GM18873 (cell line): ENCODE measurements around the gene PRR15L.
"Not testable (repeated sequence)": the region's sequence is repeated elsewhere in the genome, so short reads cannot be mapped to it uniquely, and the experiment has no call there.

Source experiments
- ATAC-seq: cut with Tn5 transposase; IDR thresholded peaks from one replicate; pipeline ENCODE4 v1.9.1; 2021; ENCODE audit warnings: mild to moderate bottlenecking, moderate library complexity, moderate number of reproducible peaks; ENCODE audit not compliant: unreplicated experiment, low FRiP score

PRR15L gene

GRCh38 chr17:47957591-47958490, at the start of gene PRR15L:
PRR15L (minus strand) TSS chr17:47957883; CDS start chr17:47953234, 4,649 bp downstream.
- ATAC-seq = no peak

- ATAC-seq = no peak
Measured at GRCh38 chr17:48006936-48007709, 49.4 kb upstream of the PRR15L start.

- ATAC-seq = no peak
Measured at GRCh38 chr17:48004983-48005382, 47.3 kb upstream of the PRR15L start.

GRCh38 chr17:48003417-48004151, 45.9 kb upstream of the PRR15L start:
- no peak for ATAC-seq

- ATAC-seq = no peak
Measured at GRCh38 chr17:48002916-48003416, 45.3 kb upstream of the PRR15L start.

- no peak for ATAC-seq
Measured at GRCh38 chr17:48002266-48002915, 44.7 kb upstream of the PRR15L start.

- ATAC-seq = not testable (repeated sequence)
Measured at GRCh38 chr17:48001657-48002056, 44.0 kb upstream of the PRR15L start.

- ATAC-seq = no peak
Measured at GRCh38 chr17:48001197-48001596, 43.5 kb upstream of the PRR15L start.

GRCh38 chr17:47999582-47999981, 41.9 kb upstream of the PRR15L start:
- no peak for ATAC-seq

GRCh38 chr17:47998044-47998443, 40.4 kb upstream of the PRR15L start:
- ATAC-seq = no peak

- no peak for ATAC-seq
Measured at GRCh38 chr17:47997586-47997985, 39.9 kb upstream of the PRR15L start.

GRCh38 chr17:47996201-47996600, 38.5 kb upstream of the PRR15L start:
- ATAC-seq = no peak

- no peak for ATAC-seq
Measured at GRCh38 chr17:47995241-47995935, 37.7 kb upstream of the PRR15L start.

- ATAC-seq = no peak
Measured at GRCh38 chr17:47994724-47995123, 37.0 kb upstream of the PRR15L start.

GRCh38 chr17:47993964-47994363, 36.3 kb upstream of the PRR15L start:
- no peak for ATAC-seq

GRCh38 chr17:47993031-47993564, 35.4 kb upstream of the PRR15L start:
- no peak for ATAC-seq

GRCh38 chr17:47992216-47992615, 34.5 kb upstream of the PRR15L start:
- ATAC-seq = no peak

- no peak for ATAC-seq
Measured at GRCh38 chr17:47990962-47991731, 33.5 kb upstream of the PRR15L start.
